ENCODE measurements around the gene PTGER2. TPM values are rescaled to one million over a fixed set of nuclear protein-coding genes. Genes with fewer than 3 reads are reported as not detected.

Gene PTGER2
- total and polyA plus RNA-seq, 2 of the 13 experiments (the other 11 are each of a cell fraction or from before 2014, with no cell fraction given), result not detected

DNA sequence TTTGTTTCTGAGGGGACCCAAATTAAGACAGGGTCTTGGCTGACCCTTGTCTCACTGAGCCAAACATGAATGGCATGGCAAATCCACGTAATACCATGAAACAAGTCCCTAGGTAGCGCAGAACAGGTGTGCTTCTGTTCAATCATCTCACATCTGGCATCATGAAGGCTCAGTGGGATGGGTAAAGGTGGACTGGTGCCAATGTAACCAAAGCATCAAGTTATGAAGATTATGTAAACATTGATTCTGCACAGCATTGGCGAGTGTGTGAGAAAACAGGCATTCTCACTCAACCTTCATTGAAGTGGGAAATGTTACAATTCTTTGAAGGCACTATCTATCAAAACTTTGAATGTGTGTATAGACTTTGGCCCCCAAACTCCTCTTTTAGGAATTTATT lies 41.9 kb downstream of the PTGER2 start:
- Histone ChIP-seq H3K4me3 (replicated peaks in 1 of 3; ENCODE audit: insufficient read depth in 1 of 3, low read depth in 2 of 3, low read length in 3 of 3) (no peak overlapping the region), H3K27me3 (ENCODE audit: control insufficient read depth in 1 of 2, insufficient read depth in 2 of 2, low read length in 2 of 2) (no peaks in the 10 kb centered on the region; a peak in 3 of 5 replicates), H3K79me2 (ENCODE audit: insufficient read depth, low read length) (no peaks in the 10 kb centered on the region), H3K4me2 (ENCODE audit: low read depth, low read length) (no peak overlapping the region), H3K9me3 (ENCODE audit: low read length) (no peaks in the 10 kb centered on the region), H3K36me3 (replicated peaks in 1 of 2; ENCODE audit: control insufficient read depth in 1 of 2, insufficient read depth in 2 of 2, low read length in 2 of 2) (no peaks in the 10 kb centered on the region), H4K20me1 (ENCODE audit: insufficient read depth, low read length) (no peaks in the 10 kb centered on the region), H2AFZ (ENCODE audit: low read length) (no peak overlapping the region), H3K9ac (ENCODE audit: insufficient read depth, low read depth, low read length) (no peak overlapping the region), H3K4me1 (ENCODE audit: insufficient read depth, low read length) (no peaks in the 10 kb centered on the region), H3K27ac (ENCODE audit: extremely low read length, insufficient read depth, low read length) (no peak overlapping the region)
- FAIRE-seq (no peak), DNase-seq (ENCODE audit: low spot score) (no peak), ATAC-seq (no peak)
- BruUV-seq (replicated peaks), result no TSS peak
- intact Hi-C loops (cut with micrococcal nuclease; ENCODE audit: unreplicated experiment) (no loop called here), in situ Hi-C loops (cut with HindIII; ENCODE audit: extremely low pct_ligation_motif_present, low pct_unique_long_range_greater_than_20kb) (no loop called here)
- 25% methylated on average over 3 of the region's 3 CpGs for WGBS (ENCODE audit: low lambda C conversion rate)
- POLR2A ChIA-PET, result no interaction called here
- TF ChIP-seq NKX3-1 (CRISPR knock-in tag; IDR thresholded peaks at IDR 0.05), result no peak
- no peak for TF ChIP-seq ZNF414 (CRISPR knock-in tag; IDR thresholded peaks at IDR 0.05)
- CTCF ChIA-PET (ENCODE audit: low intra/inter-chr PET ratio, low total read pairs), result no interaction called here

DNA sequence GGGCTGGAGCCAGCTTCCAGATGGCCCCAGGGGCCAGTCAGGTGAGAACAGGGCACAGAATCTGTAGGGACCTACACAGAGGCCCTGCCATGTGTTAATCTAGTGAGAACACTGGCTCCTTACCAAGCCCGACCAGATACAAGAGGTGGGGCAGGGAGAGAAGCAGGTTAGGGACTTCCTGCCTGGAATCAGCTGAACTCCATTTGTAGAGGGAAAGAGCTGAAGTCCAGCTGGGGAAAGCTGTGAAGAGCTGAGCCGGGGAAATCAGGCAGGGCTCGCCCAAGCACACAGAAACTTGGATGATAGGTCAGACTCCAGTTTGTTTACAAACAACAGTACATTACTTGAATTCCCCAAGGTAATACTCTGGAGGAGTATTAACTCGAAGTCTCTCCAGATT lies 46.7 kb downstream of the PTGER2 start:
- Histone ChIP-seq H2AFZ (ENCODE audit: low read length) (no peak overlapping the region), H4K20me1 (ENCODE audit: insufficient read depth, low read length) (no peaks in the 10 kb centered on the region), H3K27ac (ENCODE audit: extremely low read length, insufficient read depth, low read length) (no peak overlapping the region), H3K79me2 (ENCODE audit: insufficient read depth, low read length) (no peaks in the 10 kb centered on the region), H3K27me3 (ENCODE audit: control insufficient read depth in 1 of 2, insufficient read depth in 2 of 2, low read length in 2 of 2) (no peaks in the 10 kb centered on the region; a peak in 2 of 5 replicates), H3K9ac (ENCODE audit: insufficient read depth, low read depth, low read length) (no peak overlapping the region), H3K4me1 (ENCODE audit: insufficient read depth, low read length) (no peaks in the 10 kb centered on the region), H3K4me2 (ENCODE audit: low read depth, low read length) (no peak overlapping the region), H3K9me3 (ENCODE audit: low read length) (no peaks in the 10 kb centered on the region), H3K36me3 (replicated peaks in 1 of 2; ENCODE audit: control insufficient read depth in 1 of 2, insufficient read depth in 2 of 2, low read length in 2 of 2) (no peaks in the 10 kb centered on the region), H3K4me3 (replicated peaks in 1 of 3; ENCODE audit: insufficient read depth in 1 of 3, low read depth in 2 of 3, low read length in 3 of 3) (no peak overlapping the region)
- ATAC-seq (no peak), DNase-seq (ENCODE audit: low spot score) (no peak), FAIRE-seq (no peak)
- in situ Hi-C loops (cut with HindIII; ENCODE audit: extremely low pct_ligation_motif_present, low pct_unique_long_range_greater_than_20kb) (no loop called here), intact Hi-C loops (cut with micrococcal nuclease; ENCODE audit: unreplicated experiment) (no loop called here)
- ChIA-PET POLR2A (no interaction called here), CTCF (ENCODE audit: low intra/inter-chr PET ratio, low total read pairs) (no interaction called here)
- 8% methylated on average over 4 of the region's 4 CpGs for WGBS (ENCODE audit: low lambda C conversion rate)
- BruUV-seq (replicated peaks), result no TSS peak
- TF ChIP-seq ZSCAN9 (CRISPR knock-in tag; IDR thresholded peaks at IDR 0.05; ENCODE audit: borderline replicate concordance) (no peak), ATF6 (CRISPR knock-in tag; conservative IDR thresholded peaks at IDR 0.05) (no peak), ZNF816 (CRISPR knock-in tag; IDR thresholded peaks at IDR 0.05; ENCODE audit: borderline replicate concordance) (no peak), ZNF772 (CRISPR knock-in tag; IDR thresholded peaks at IDR 0.05) (no peak), PHB2 (IDR thresholded peaks at IDR 0.05; ENCODE audit: partially characterized antibody) (no peak), MBNL3 (CRISPR knock-in tag; conservative IDR thresholded peaks at IDR 0.05) (no peak)
- TF ChIP-seq, protein P1, sequence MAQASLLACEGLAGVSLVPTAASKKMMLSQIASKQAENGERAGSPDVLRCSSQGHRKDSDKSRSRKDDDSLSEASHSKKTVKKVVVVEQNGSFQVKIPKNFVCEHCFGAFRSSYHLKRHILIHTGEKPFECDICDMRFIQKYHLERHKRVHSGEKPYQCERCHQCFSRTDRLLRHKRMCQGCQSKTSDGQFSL (CRISPR knock-in tag; IDR thresholded peaks at IDR 0.05), result no peak
- TF ChIP-seq, protein P2, sequence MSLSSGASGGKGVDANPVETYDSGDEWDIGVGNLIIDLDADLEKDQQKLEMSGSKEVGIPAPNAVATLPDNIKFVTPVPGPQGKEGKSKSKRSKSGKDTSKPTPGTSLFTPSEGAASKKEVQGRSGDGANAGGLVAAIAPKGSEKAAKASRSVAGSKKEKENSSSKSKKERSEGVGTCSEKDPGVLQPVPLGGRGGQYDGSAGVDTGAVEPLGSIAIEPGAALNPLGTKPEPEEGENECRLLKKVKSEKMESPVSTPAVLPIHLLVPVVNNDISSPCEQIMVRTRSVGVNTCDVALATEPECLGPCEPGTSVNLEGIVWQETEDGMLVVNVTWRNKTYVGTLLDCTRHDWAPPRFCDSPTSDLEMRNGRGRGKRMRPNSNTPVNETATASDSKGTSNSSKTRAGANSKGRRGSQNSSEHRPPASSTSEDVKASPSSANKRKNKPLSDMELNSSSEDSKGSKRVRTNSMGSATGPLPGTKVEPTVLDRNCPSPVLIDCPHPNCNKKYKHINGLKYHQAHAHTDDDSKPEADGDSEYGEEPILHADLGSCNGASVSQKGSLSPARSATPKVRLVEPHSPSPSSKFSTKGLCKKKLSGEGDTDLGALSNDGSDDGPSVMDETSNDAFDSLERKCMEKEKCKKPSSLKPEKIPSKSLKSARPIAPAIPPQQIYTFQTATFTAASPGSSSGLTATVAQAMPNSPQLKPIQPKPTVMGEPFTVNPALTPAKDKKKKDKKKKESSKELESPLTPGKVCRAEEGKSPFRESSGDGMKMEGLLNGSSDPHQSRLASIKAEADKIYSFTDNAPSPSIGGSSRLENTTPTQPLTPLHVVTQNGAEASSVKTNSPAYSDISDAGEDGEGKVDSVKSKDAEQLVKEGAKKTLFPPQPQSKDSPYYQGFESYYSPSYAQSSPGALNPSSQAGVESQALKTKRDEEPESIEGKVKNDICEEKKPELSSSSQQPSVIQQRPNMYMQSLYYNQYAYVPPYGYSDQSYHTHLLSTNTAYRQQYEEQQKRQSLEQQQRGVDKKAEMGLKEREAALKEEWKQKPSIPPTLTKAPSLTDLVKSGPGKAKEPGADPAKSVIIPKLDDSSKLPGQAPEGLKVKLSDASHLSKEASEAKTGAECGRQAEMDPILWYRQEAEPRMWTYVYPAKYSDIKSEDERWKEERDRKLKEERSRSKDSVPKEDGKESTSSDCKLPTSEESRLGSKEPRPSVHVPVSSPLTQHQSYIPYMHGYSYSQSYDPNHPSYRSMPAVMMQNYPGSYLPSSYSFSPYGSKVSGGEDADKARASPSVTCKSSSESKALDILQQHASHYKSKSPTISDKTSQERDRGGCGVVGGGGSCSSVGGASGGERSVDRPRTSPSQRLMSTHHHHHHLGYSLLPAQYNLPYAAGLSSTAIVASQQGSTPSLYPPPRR (CRISPR knock-in tag; IDR thresholded peaks at IDR 0.05; ENCODE audit: borderline replicate concordance), result no peak
